T-helper 1 cell treated with Interleukin-12 subunit alpha and Interleukin-12 subunit beta and Interleukin-4 antibody, amounts not matched to agents 30 μg/mL and 1 μg/mL, for 36 hours (primary cell): ENCODE data around the gene SETD4.

ENCODE experiments used
- H3K27ac Mint-ChIP-seq: one replicate; pipeline ENCODE4 v1.8.0; 2021; ENCODE audit warnings: mild to moderate bottlenecking, mixed read lengths
- H3K27me3 Mint-ChIP-seq: one replicate; pipeline ENCODE4 v1.8.0; 2021; ENCODE audit warnings: low read depth, mixed read lengths
- H3K36me3 Mint-ChIP-seq: one replicate; pipeline ENCODE4 v1.8.0; 2021; ENCODE audit warnings: low read depth, mixed read lengths
- H3K4me1 Mint-ChIP-seq: one replicate; pipeline ENCODE4 v1.8.0; 2021; ENCODE audit warnings: low read depth, mixed read lengths
- H3K4me3 Mint-ChIP-seq: one replicate; pipeline ENCODE4 v1.8.0; 2021; ENCODE audit warnings: mild to moderate bottlenecking, moderate library complexity, mixed read lengths
- H3K9me3 Mint-ChIP-seq: one replicate; pipeline ENCODE4 v1.8.0; 2021; ENCODE audit warnings: mixed read lengths

SETD4 gene

DNA sequence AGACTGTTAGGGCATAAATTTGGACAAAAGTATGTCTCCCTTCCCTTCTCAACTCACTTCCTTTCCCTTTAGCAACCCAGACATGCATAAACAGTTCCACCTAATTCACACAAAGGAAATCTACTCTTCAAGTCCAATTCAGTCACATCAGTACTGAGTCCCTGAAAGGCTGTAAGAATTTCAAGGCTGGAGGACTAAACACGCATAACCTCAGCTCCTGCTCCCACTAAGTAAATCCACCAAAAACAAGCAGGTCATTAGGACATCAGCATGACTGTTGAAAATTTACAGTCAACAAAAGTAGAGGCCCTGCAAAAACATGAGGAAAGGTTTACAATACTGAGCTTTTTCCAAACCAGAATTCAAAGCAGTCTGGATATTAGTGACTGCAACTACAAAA is 18.4 kb downstream of the SETD4 start:
- H3K27ac Mint-ChIP-seq: no peak overlapping the region
- H3K9me3 Mint-ChIP-seq: no peaks in the 10 kb centered on the region
- H3K4me1 Mint-ChIP-seq: no peaks in the 10 kb centered on the region
- H3K4me3 Mint-ChIP-seq: no peak overlapping the region
- no peaks in the 10 kb centered on the region for H3K27me3 Mint-ChIP-seq
- peaks cover 31% of the 10 kb centered on the region for H3K36me3 Mint-ChIP-seq

- Mint-ChIP-seq H3K4me1 (no peaks in the 10 kb centered on the region), H3K27me3 (no peaks in the 10 kb centered on the region), H3K27ac (no peak overlapping the region), H3K4me3 (no peak overlapping the region), H3K36me3 (peaks cover 31% of the 10 kb centered on the region), H3K9me3 (no peaks in the 10 kb centered on the region)
These were observed 19.9 kb downstream of the SETD4 start for GRCh38 chr21:36040389-36040788.

- Mint-ChIP-seq H3K9me3 (no peaks in the 10 kb centered on the region), H3K36me3 (peaks cover 32% of the 10 kb centered on the region), H3K27ac (no peak overlapping the region), H3K4me3 (no peak overlapping the region), H3K27me3 (no peaks in the 10 kb centered on the region), H3K4me1 (no peaks in the 10 kb centered on the region)
These were observed 20.5 kb downstream of the SETD4 start for GRCh38 chr21:36039861-36040260.

DNA sequence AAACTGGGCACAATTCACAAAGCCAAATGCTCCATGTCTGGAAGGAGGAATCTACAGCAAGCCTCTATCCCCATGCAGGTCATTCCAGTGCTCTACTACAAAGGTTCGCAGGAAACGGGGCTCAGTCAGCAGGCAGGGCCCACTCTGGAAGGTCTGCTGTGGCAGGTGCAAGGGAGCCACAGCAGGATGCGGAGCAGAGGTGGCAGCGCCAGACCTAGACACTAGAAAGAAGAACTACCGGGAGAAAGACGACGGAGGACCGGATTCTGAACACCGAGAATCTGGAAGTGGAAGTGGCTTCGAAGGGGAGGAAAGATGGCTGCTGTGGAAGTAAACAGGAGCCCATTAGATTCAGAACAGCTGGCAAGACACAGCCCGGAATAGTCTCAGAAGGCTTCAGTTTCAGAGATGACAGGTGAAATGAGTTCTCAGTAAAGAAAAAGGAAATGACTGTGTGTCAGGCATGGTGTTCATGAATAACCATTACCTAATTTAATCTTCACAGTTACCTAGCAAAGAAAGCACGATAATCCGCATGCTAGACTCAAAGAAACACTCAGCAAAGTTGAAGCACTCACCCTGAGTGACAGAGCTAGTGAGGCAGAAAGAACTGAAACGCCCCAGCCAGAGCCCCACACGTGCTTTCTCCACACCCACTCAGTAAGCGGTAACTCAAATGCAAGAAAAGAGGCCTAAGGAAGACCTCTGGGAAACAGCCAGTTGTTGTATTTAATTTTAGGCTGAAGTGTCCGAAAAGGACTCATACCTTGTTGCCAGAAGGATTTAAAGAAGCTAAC is 21.4 kb downstream of the SETD4 start:
- Mint-ChIP-seq H3K27ac (no peak overlapping the region), H3K4me3 (no peak overlapping the region), H3K36me3 (peaks cover 25% of the 10 kb centered on the region), H3K4me1 (no peaks in the 10 kb centered on the region), H3K9me3 (no peaks in the 10 kb centered on the region), H3K27me3 (no peaks in the 10 kb centered on the region)

DNA sequence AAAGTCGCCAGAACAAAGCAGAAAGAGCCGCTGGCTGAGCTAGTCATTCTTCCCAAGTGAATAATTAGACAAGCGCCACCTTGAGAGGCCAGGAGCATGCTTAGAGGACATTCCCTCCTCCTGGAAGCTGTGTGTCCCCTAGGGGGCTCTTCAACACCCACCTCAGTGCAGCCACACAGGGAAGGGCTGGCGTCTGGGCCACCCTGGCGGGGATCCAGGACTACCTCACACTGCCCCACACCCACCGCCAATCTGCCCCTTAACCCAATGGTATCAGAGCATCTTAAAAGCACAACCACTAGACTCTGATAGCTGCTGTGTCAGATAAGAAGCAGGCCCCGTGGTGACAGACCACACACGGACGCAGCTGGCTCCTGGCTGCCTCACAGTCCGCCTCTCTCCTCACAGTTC is 24.9 kb downstream of the SETD4 start:
- H3K9me3 Mint-ChIP-seq: no peaks in the 10 kb centered on the region
- no peaks in the 10 kb centered on the region for H3K4me1 Mint-ChIP-seq
- H3K27ac Mint-ChIP-seq: no peak overlapping the region
- no peak overlapping the region for H3K4me3 Mint-ChIP-seq
- peaks cover 23% of the 10 kb centered on the region for H3K36me3 Mint-ChIP-seq
- H3K27me3 Mint-ChIP-seq: no peaks in the 10 kb centered on the region

DNA sequence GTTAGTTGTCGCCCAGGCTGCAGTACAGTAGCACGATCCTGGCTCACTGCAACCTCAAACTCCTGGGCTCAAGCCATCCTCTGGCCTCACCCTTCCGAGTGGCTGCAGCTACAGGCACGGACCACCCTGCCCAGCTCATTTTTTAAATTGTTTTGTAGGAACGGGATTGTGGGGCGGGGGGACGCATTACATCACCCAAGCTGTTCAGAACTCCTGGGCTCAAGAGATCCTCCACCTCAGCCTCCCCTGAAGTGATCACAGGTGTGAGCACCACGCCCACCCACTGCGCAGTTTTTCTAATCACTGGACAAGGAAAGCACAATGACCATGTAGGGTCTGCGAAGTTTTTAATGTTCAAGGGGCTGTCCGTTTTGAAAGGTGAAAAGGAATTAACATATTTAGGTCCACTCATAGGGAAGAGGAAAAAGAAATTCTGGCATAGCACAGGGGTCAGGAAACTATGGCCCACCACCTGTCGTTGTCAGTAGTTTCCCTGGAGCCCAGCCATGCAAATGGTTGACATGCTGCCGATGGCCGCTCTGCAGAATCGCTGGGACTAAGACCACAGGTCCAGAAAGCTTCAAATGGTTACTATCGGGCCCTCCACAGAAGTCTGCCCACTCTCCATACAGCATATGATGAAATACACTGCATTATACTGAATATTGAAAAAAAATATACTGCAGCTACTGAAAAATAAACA is 26.0 kb downstream of the SETD4 start:
- Mint-ChIP-seq H3K9me3 (no peaks in the 10 kb centered on the region), H3K27me3 (no peaks in the 10 kb centered on the region), H3K4me3 (no peak overlapping the region), H3K36me3 (peaks cover 20% of the 10 kb centered on the region), H3K4me1 (no peaks in the 10 kb centered on the region), H3K27ac (no peak overlapping the region)

DNA sequence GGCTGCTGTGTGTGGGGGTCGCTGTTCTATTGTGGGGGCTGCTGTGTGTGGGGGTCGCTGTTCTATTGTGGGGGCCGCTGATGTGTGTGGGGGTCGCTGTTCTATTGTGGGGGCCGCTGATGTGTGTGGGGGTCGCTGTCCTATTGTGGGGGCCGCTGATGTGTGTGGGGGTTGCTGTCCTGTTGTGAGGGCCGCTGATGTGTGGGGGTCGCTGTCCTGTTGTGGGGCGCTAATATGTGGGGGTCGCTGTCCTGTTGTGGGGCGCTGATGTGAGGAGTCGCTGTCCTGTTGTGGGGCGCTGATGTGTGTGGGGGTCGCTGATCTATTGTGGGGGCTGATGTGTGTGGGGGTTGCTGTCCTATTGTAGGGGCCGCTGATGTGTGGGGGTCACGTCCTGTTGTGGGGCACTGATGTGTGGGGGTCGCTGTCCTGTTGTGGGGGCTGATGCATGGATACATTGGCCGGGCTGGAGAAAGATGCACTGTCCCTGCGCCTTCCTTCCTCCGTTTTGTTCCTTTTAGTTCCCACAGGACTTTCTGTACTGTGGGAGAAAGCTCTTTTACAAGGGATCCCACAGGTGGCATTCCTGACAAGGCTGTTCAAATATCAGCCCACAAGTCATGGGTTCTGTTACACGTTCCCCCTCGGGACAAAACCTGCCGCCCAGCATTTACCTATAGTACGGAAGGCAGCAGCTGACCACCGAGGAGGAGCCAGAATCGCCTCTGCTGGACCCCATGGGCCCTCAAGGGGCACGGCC is 27.5 kb downstream of the SETD4 start:
- no peaks in the 10 kb centered on the region for H3K9me3 Mint-ChIP-seq
- H3K27ac Mint-ChIP-seq: no peak overlapping the region
- no peak overlapping the region for H3K4me3 Mint-ChIP-seq
- peaks cover 11% of the 10 kb centered on the region for H3K36me3 Mint-ChIP-seq
- no peaks in the 10 kb centered on the region for H3K27me3 Mint-ChIP-seq
- peaks cover 3% of the 10 kb centered on the region for H3K4me1 Mint-ChIP-seq

GRCh38 chr21:36030581-36031189 is 29.6 kb downstream of the SETD4 start:
- H3K36me3 Mint-ChIP-seq: peaks cover 7% of the 10 kb centered on the region
- no peaks in the 10 kb centered on the region for H3K27me3 Mint-ChIP-seq
- no peaks in the 10 kb centered on the region for H3K9me3 Mint-ChIP-seq
- H3K27ac Mint-ChIP-seq: no peak overlapping the region
- H3K4me1 Mint-ChIP-seq: peaks cover 3% of the 10 kb centered on the region
- H3K4me3 Mint-ChIP-seq: no peak overlapping the region

GRCh38 chr21:36029309-36029708 is 31.0 kb downstream of the SETD4 start:
- Mint-ChIP-seq H3K9me3 (no peaks in the 10 kb centered on the region), H3K27me3 (no peaks in the 10 kb centered on the region), H3K36me3 (peaks cover 2% of the 10 kb centered on the region), H3K4me3 (no peak overlapping the region), H3K4me1 (peaks cover 3% of the 10 kb centered on the region), H3K27ac (no peak overlapping the region)

DNA sequence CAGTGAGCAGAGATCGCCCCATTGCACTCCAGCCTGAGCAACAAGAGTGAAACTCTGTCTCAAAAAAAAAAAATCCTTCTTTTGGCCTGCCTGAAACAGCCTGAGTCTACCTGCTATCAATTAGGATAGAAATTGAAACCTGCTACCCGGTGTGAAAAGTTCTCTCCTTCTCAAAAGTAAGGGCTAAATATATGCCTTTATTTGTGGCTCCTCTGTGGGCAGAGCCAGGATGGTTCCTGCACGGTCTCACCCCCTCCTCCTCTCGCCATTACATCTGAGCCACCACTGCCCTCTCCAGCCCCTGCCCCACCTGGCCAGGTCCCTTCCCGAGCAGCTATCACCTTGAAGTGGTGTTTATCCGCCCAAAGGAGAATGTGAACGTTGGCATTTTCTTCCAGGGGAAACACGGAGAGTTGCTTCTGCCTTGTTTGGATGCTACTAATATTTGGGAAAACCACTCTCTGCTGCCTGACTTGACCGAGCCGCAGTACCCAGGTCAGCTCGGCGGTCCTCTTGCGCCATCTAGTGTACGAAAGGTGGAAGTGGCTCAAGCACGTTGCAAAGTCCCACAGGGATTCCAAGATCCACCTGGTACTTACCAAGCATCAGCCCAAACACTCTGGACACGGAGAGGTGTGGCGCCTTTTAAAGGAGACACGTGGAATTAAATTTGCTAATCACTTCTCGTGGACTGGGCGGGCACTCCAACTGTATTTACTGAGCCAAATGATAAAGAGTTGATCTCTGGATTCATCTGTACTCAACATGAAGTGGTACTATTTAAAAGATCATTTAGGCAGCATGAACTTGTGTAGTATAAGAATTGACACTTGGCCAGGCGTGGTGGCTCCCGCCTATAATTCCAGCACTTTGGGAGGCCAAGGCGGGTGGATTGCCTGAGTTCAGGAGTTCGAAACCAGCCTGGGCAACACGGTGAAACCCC is 31.9 kb downstream of the SETD4 start:
- Mint-ChIP-seq H3K4me3 (no peak overlapping the region), H3K9me3 (no peaks in the 10 kb centered on the region), H3K27me3 (no peaks in the 10 kb centered on the region), H3K4me1 (peaks cover 3% of the 10 kb centered on the region), H3K27ac (no peak overlapping the region), H3K36me3 (peaks cover 2% of the 10 kb centered on the region)

DNA sequence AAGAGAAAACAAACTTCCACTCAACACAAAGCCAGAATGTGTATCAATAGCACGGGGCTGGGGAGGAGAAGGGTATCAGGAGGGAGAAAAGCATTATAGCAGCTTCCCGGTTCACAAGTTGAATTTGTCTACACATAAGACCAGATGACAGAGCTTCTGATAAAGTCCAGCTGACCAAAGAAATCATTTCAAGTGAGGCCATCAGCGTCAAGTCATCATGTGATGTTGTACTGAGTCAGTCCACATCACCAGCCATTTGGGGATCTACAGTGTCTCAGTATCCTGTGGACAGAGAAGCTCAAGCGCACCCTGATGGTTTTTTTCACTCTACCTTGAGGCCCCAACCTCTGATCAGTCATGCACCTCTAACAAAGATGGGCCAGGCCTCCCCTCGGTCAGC is 33.0 kb downstream of the SETD4 start:
- Mint-ChIP-seq H3K27ac (no peak overlapping the region), H3K27me3 (no peaks in the 10 kb centered on the region), H3K4me3 (no peak overlapping the region), H3K9me3 (no peaks in the 10 kb centered on the region), H3K4me1 (peaks cover 3% of the 10 kb centered on the region), H3K36me3 (peaks cover 2% of the 10 kb centered on the region)

DNA sequence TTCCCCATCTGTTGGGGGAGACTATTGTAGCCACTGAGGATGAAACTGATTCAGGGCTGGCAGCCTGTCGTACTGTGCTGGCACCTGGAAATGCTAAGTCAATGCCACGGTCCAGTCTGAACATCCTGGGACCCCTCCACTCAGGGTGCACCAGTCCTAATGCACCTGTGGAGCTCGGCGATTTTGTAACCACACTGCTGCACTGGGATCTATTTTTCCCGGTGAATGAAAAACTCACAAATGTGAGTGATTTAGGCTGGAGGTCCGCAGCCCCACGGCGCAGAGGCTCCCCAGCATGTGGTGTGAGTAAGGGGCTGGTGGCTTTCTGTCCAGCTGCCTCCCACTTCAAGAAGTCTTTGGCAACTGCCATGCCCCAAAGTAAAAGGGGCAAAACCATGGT is 35.5 kb downstream of the SETD4 start:
- H3K27me3 Mint-ChIP-seq: no peaks in the 10 kb centered on the region

GRCh38 chr21:36023092-36023480 is 37.2 kb downstream of the SETD4 start:
- Mint-ChIP-seq H3K36me3 (no peaks in the 10 kb centered on the region), H3K4me3 (no peak overlapping the region), H3K27me3 (no peaks in the 10 kb centered on the region), H3K27ac (no peak overlapping the region), H3K9me3 (no peaks in the 10 kb centered on the region), H3K4me1 (no peaks in the 10 kb centered on the region)

More for the DNA sequence above, 35.5 kb downstream of the SETD4 start:
- H3K4me1 Mint-ChIP-seq: peaks cover 3% of the 10 kb centered on the region
- no peak overlapping the region for H3K4me3 Mint-ChIP-seq
- H3K27ac Mint-ChIP-seq: no peak overlapping the region
- H3K9me3 Mint-ChIP-seq: no peaks in the 10 kb centered on the region
- no peaks in the 10 kb centered on the region for H3K36me3 Mint-ChIP-seq
